GM19240 (cell line): ENCODE measurements around the gene LYPD3.

Experiments used
- DNase-seq: peaks from one replicate; pipeline ENCODE4 v3.0.0; 2011; ENCODE audit warnings: low spot score; ENCODE audit not compliant: insufficient read length

The LYPD3 gene

GRCh38 chr19:43435775-43436174 lies 29.6 kb downstream of the LYPD3 start:
- no peak for DNase-seq

GRCh38 chr19:43433689-43434088 lies 31.7 kb downstream of the LYPD3 start:
- DNase-seq = no peak

GRCh38 chr19:43433358-43433673 lies 32.1 kb downstream of the LYPD3 start:
- DNase-seq = no peak

- no peak for DNase-seq
These were observed 34.4 kb downstream of the LYPD3 start for GRCh38 chr19:43430976-43431375.

GRCh38 chr19:43430142-43430710 lies 35.2 kb downstream of the LYPD3 start:
- DNase-seq = no peak

- no peak for DNase-seq
These were observed 36.0 kb downstream of the LYPD3 start for GRCh38 chr19:43429395-43429794.

GRCh38 chr19:43425567-43426392 lies 39.6 kb downstream of the LYPD3 start:
- DNase-seq = no peak

- DNase-seq = no peak
These were observed 41.6 kb downstream of the LYPD3 start for GRCh38 chr19:43423779-43424178.

GRCh38 chr19:43422689-43423066 lies 42.7 kb downstream of the LYPD3 start:
- DNase-seq = no peak

GRCh38 chr19:43422000-43422688 lies 43.3 kb downstream of the LYPD3 start:
- DNase-seq = no peak

- DNase-seq = no peak
These were observed 44.5 kb downstream of the LYPD3 start for GRCh38 chr19:43420954-43421353.

- DNase-seq = no peak
These were observed 48.3 kb downstream of the LYPD3 start for GRCh38 chr19:43416951-43417623.

GRCh38 chr19:43414554-43414953 lies 50.9 kb downstream of the LYPD3 start, which contains the start of gene TEX101:
TEX101 (plus strand) TSS chr19:43414890; CDS start chr19:43415920, 1,030 bp downstream.
- no peak for DNase-seq

GRCh38 chr19:43412441-43412840 lies 53.0 kb downstream of the LYPD3 start:
- no peak for DNase-seq
